ENCODE data around the gene NTN5.

- no peak for TF ChIP-seq GATA3 (IDR thresholded peaks at IDR 0.05; ENCODE audit: low read depth, low read length)
- TF ChIP-seq GATA2 (IDR thresholded peaks at IDR 0.05; ENCODE audit: low read depth, low read length) = no peak
These were observed 39.4 kb downstream of the NTN5 start for GRCh38 chr19:48633148-48634035.
